Thyroid gland (tissue), 4 donors: ENCODE data around the gene GOLT1B. TPM values are rescaled to one million over a fixed set of nuclear protein-coding genes. Genes with fewer than 3 reads are reported as not detected.

Experiments used
- DNase-seq, 2 donors: peaks; one replicate each; pipeline ENCODE4 v3.0.0-alpha.2; 2019
- H3K27ac ChIP-seq, 3 donors: fragments of 200-600 bp; sonication (generic); 1 replicate in 2 of 3; 2 replicates in 1 of 3; pipeline ENCODE4 v1.5.1; 2016 to 2019; ENCODE audit warnings: mild to moderate bottlenecking in 1 of 3, moderate library complexity in 1 of 3
- H3K27me3 ChIP-seq: fragments of 200-600 bp; sonication (generic); one replicate; pipeline ENCODE4 v1.5.1; 2019
- H3K36me3 ChIP-seq, 2 donors: fragments of 200-600 bp; sonication (generic); one replicate each; pipeline ENCODE4 v1.5.1; 2016 to 2019
- H3K4me1 ChIP-seq, 2 donors: fragments of 200-600 bp; sonication (generic); one replicate each; pipeline ENCODE4 v1.5.1; 2017 to 2019
- H3K4me3 ChIP-seq, 3 donors: fragments of 200-600 bp; sonication (generic); replicated peaks in 1 of 3; 1 replicate in 2 of 3; 2 replicates in 1 of 3; pipeline ENCODE4 v1.5.1; 2016; ENCODE audit warnings: mild to moderate bottlenecking in 1 of 3
- H3K9me3 ChIP-seq: fragments of 200-600 bp; sonication (generic); one replicate; pipeline ENCODE4 v1.5.1; 2017
- POLR2A ChIP-seq, 2 donors: fragments of 450-650 bp; IDR thresholded peaks; one replicate each; pipeline ENCODE4 v1.6.1; 2017; ENCODE audit warnings: antibody characterized with exemption in 2 of 2, mild to moderate bottlenecking in 2 of 2, moderate library complexity in 1 of 2
- WGBS, 2 donors: methylation state at CpG; one replicate each; pipeline ENCODE4 v1.1.5; 2017; 5-methylcytosine and 5-hydroxymethylcytosine counted together
- intact Hi-C: fragments of 100-400 bp; cut with DNase I; formaldehyde crosslinking; loops from one replicate; pipeline ENCODE4 v1.15.1; 2023
- total RNA-seq, 4 donors: library from RNA; depleted of rRNA; stranded (reverse); fragments of >200 nt; gene quantifications; one replicate each; pipeline ENCODE4 v1.2.3, GENCODE V29; 2016
- TF ChIP-seq, protein P1 (sequence below), 6 experiments: fragments of 200-600 bp in 3 of 6; fragments of 450-650 bp in 3 of 6; sonication (generic) in 3 of 6; IDR thresholded peaks; one replicate each; pipeline ENCODE4 v1.5.1; 2016 to 2019; ENCODE audit warnings: antibody characterized with exemption in 6 of 6, mild to moderate bottlenecking in 2 of 6, inconsistent platforms in 1 of 6, moderate library complexity in 1 of 6

GOLT1B gene
- total RNA-seq, 4 donors from 2014 or later: 22.5 to 108 (median 40.1) TPM

DNA sequence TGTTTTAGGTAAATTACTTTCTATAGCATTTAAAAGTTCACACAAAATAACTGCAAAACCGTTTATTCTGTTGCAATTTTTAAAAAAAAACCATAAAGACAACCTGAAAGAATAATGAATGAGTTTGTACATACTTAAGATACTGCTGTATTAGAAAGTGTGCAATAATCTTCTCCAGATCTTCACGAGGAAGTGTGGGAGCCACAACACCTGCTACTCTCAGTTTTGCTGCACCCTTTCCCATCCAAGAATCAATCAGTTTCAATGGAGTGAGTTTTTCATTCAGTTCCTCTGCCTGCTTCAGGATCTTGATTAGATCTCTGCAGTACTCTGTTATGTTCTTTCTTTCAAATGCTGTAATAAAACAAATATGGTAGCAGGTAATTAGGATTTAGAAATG lies 30.3 kb upstream of the GOLT1B start:
- WGBS, 2 donors: 88 to 89% methylated on average over 2 of the region's 2 CpGs
- Histone ChIP-seq H3K4me3 (no peak overlapping the region), H3K9me3 (no peaks in the 10 kb centered on the region), H3K36me3 (peaks cover 15 to 25% of the 10 kb centered on the region in 2 donors), H3K4me1 (no peaks in the 10 kb centered on the region), H3K27me3 (no peaks in the 10 kb centered on the region), H3K27ac (no peak overlapping the region)
- TF ChIP-seq, protein P1, sequence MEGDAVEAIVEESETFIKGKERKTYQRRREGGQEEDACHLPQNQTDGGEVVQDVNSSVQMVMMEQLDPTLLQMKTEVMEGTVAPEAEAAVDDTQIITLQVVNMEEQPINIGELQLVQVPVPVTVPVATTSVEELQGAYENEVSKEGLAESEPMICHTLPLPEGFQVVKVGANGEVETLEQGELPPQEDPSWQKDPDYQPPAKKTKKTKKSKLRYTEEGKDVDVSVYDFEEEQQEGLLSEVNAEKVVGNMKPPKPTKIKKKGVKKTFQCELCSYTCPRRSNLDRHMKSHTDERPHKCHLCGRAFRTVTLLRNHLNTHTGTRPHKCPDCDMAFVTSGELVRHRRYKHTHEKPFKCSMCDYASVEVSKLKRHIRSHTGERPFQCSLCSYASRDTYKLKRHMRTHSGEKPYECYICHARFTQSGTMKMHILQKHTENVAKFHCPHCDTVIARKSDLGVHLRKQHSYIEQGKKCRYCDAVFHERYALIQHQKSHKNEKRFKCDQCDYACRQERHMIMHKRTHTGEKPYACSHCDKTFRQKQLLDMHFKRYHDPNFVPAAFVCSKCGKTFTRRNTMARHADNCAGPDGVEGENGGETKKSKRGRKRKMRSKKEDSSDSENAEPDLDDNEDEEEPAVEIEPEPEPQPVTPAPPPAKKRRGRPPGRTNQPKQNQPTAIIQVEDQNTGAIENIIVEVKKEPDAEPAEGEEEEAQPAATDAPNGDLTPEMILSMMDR (IDR thresholded peaks at IDR 0.05): no peak
- TF ChIP-seq POLR2A (IDR thresholded peaks at IDR 0.05): no peak
- intact Hi-C loops: no loop called here
- no peak for DNase-seq

DNA sequence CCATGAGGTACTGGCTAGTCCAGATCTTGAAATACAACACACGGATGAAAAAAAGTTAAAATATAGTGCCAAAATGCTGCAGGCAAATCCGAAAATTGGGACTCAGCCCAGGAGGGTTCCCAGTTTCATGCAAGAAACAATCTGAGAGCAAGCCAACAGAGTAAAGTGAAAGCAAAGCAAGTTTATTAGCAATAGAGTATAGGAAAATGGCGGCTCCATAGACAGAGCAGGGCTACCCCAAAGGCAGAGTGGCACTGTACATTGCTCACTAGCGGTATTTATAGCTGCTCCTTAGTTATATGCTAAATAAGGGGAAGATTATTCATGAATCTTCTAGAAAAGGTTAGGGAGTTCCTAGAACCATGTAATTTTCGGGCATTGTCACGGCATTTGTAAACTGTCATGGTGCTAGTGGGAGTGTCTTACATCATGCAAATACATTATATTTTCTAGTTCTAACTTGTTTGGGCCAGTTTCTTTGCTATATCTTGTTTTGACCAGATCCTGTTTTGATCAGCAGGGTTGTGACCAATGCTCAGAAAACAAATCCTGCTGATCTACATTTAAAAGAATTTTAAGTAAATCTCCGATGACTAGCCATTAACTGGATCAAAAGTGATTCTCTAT lies 29.3 kb upstream of the GOLT1B start:
- H3K36me3 ChIP-seq: peaks cover 15 to 25% of the 10 kb centered on the region in 2 donors
- no peaks in the 10 kb centered on the region for H3K27me3 ChIP-seq
- 96% methylated on average over 7 of the region's 7 CpGs for WGBS, 2 donors
- H3K4me1 ChIP-seq: no peaks in the 10 kb centered on the region
- DNase-seq: no peak
- intact Hi-C loops: no loop called here
- H3K4me3 ChIP-seq: no peak overlapping the region
- no peaks in the 10 kb centered on the region for H3K9me3 ChIP-seq
- no peak for TF ChIP-seq POLR2A (IDR thresholded peaks at IDR 0.05)
- TF ChIP-seq, protein P1 (IDR thresholded peaks at IDR 0.05): no peak
- no peak overlapping the region for H3K27ac ChIP-seq

DNA sequence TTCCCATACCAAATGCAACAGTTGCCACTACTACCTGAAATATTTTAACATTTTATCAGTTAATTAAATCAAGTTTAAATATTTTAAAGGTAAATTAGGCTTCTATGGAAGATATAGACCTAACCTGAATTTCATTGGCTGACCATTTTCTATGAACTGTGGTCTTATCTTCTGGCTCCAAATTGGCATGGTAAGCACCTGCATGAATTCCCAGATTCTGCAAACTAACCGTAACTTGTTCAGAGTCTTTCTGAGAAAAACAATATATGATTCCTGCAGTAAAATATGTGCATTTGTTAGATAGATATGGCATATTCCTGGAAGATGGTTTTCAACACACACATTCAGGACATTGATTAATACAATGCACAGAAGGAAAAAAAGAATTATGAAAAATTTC lies 26.0 kb upstream of the GOLT1B start:
- Histone ChIP-seq H3K36me3 (peaks cover 10 to 31% of the 10 kb centered on the region in 2 donors), H3K4me1 (no peaks in the 10 kb centered on the region), H3K27me3 (no peaks in the 10 kb centered on the region), H3K4me3 (no peak overlapping the region), H3K27ac (no peak overlapping the region), H3K9me3 (no peaks in the 10 kb centered on the region)
- TF ChIP-seq, protein P1 (IDR thresholded peaks at IDR 0.05): no peak
- TF ChIP-seq POLR2A (IDR thresholded peaks at IDR 0.05): no peak
- DNase-seq: no peak
- intact Hi-C loops: no loop called here
- 97 to 100% methylated on average over 1 of the region's 1 CpG for WGBS, 2 donors

DNA sequence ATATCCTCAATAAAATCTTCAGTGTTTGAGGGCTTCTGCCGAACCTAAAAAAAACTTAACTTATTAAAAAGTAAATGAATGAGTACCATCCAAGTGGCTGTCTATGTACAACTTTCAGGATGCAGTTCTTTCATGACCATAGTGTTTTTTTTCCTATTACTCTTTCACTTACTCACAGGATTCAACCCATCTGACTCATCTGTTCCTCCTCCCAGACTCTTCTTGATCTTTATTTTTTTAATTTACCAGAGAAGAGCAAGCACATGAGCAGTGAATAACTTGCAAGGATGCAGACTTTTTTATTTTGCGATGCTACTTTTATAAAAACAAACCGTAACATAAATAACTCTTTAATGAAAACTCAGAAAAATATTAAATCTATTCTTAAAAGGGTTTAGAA lies 24.6 kb upstream of the GOLT1B start:
- Histone ChIP-seq H3K27me3 (no peaks in the 10 kb centered on the region), H3K27ac (no peak overlapping the region), H3K36me3 (peaks cover 17 to 31% of the 10 kb centered on the region in 2 donors), H3K4me1 (no peaks in the 10 kb centered on the region), H3K9me3 (no peaks in the 10 kb centered on the region), H3K4me3 (no peak overlapping the region)
- TF ChIP-seq POLR2A (IDR thresholded peaks at IDR 0.05): no peak
- TF ChIP-seq, protein P1 (IDR thresholded peaks at IDR 0.05): no peak
- WGBS, 2 donors: 95 to 97% methylated on average over 3 of the region's 3 CpGs
- no peak for DNase-seq
- intact Hi-C loops: no loop called here

DNA sequence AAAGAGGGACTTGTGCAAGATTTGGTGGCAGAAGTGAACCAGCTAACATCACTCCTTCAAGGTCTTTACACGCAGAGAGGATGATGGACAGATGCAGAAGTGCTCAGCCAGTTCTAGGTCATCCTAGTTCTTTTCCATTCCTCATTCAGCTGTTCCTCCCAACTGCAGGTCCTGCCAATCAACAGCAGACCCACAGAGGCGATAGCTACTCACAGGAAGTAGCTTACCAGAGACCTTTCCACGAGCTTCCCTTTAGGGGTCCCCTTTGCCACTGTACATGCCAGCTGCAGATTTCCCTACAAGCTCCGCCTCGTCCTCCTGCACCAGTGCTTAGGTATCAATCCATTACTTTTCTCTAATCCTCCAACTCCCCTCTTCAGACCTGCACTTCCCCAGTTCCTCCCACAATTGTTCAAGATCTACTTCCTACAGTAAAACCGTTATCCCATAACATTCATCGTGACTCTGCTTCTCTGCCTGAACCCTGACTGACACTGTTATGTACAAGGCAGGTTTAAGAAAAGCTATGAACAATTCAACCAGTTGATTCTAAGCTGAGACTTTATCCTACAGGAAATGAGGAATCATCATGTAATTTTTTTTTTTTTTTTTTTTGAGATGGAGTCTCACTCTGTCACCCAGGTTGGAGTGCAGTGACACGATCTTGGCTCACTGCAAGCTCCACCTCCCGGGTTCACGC lies 22.7 kb upstream of the GOLT1B start:
- Histone ChIP-seq H3K27me3 (no peaks in the 10 kb centered on the region), H3K36me3 (peaks cover 10 to 31% of the 10 kb centered on the region in 2 donors), H3K27ac (no peak overlapping the region), H3K4me3 (no peak overlapping the region), H3K9me3 (no peaks in the 10 kb centered on the region), H3K4me1 (no peaks in the 10 kb centered on the region)
- 88 to 96% methylated on average over 10 of the region's 10 CpGs for WGBS, 2 donors
- DNase-seq: no peak
- intact Hi-C loops: no loop called here
- TF ChIP-seq POLR2A (IDR thresholded peaks at IDR 0.05): no peak
- TF ChIP-seq, protein P1 (IDR thresholded peaks at IDR 0.05): no peak
